Stimulated activated CD4-positive, alpha-beta T cell treated with anti-CD3 and anti-CD28 coated beads, Interleukin-15, amount 100 ng/mL, for 48 hours (primary cell): ENCODE results near the gene THEMIS2.
"Not testable (repeated sequence)": the region's sequence is repeated elsewhere in the genome, so short reads cannot be mapped to it uniquely, and the experiment has no call there.

Source experiments
- DNase-seq, 2 donors: peaks; one replicate each; pipeline ENCODE4 v3.0.0-alpha.2; 2020; ENCODE audit warnings: low read depth in 2 of 2

THEMIS2 gene

GRCh38 chr1:27862671-27863537 is 9.4 kb upstream of the THEMIS2 start:
- no peak for DNase-seq

GRCh38 chr1:27863538-27863915 is 8.8 kb upstream of the THEMIS2 start:
- DNase-seq, result no peak

- no peak for DNase-seq
Measured at GRCh38 chr1:27864264-27864895, 8.0 kb upstream of the THEMIS2 start.

- no peak for DNase-seq
Measured at GRCh38 chr1:27865821-27866220, 6.5 kb upstream of the THEMIS2 start.

GRCh38 chr1:27868556-27868931 is 3.8 kb upstream of the THEMIS2 start:
- no peak for DNase-seq

- peak; percentile 29 to 50 for DNase-seq
Measured at GRCh38 chr1:27868932-27869718, 3.2 kb upstream of the THEMIS2 start.

GRCh38 chr1:27869719-27870085 is 2.6 kb upstream of the THEMIS2 start:
- no peak for DNase-seq

- DNase-seq, result not testable (repeated sequence)
Measured at GRCh38 chr1:27871076-27871475, 1.3 kb upstream of the THEMIS2 start.

- DNase-seq, result no peak
Measured at GRCh38 chr1:27872802-27873551, 633 bp downstream of the THEMIS2 start.

GRCh38 chr1:27873671-27874384 is 1.5 kb downstream of the THEMIS2 start:
- DNase-seq, result no peak

GRCh38 chr1:27876341-27877114 is 4.2 kb downstream of the THEMIS2 start:
- DNase-seq, result no peak

GRCh38 chr1:27877115-27877416 is 4.7 kb downstream of the THEMIS2 start:
- no peak for DNase-seq

- DNase-seq, result no peak
Measured at GRCh38 chr1:27878039-27878438, 5.7 kb downstream of the THEMIS2 start.

- no peak for DNase-seq
Measured at GRCh38 chr1:27878787-27879335, 6.5 kb downstream of the THEMIS2 start.

- DNase-seq, result no peak
Measured at GRCh38 chr1:27879374-27880082, 7.2 kb downstream of the THEMIS2 start.

GRCh38 chr1:27882543-27882903 is 10.2 kb downstream of the THEMIS2 start:
- no peak for DNase-seq

GRCh38 chr1:27883536-27883935 is 11.2 kb downstream of the THEMIS2 start:
- DNase-seq, result no peak

- no peak for DNase-seq
Measured at GRCh38 chr1:27884006-27884954, 11.9 kb downstream of the THEMIS2 start.

GRCh38 chr1:27885114-27885528 is 12.8 kb downstream of the THEMIS2 start:
- no peak for DNase-seq
